ENCODE results near the gene SCAMP2. TPM values are rescaled to one million over a fixed set of nuclear protein-coding genes. Genes with fewer than 3 reads are reported as not detected.

The SCAMP2 gene
- total and polyA plus RNA-seq, 11 donors: 25.1 to 90.5 (median 46.0) TPM

DNA sequence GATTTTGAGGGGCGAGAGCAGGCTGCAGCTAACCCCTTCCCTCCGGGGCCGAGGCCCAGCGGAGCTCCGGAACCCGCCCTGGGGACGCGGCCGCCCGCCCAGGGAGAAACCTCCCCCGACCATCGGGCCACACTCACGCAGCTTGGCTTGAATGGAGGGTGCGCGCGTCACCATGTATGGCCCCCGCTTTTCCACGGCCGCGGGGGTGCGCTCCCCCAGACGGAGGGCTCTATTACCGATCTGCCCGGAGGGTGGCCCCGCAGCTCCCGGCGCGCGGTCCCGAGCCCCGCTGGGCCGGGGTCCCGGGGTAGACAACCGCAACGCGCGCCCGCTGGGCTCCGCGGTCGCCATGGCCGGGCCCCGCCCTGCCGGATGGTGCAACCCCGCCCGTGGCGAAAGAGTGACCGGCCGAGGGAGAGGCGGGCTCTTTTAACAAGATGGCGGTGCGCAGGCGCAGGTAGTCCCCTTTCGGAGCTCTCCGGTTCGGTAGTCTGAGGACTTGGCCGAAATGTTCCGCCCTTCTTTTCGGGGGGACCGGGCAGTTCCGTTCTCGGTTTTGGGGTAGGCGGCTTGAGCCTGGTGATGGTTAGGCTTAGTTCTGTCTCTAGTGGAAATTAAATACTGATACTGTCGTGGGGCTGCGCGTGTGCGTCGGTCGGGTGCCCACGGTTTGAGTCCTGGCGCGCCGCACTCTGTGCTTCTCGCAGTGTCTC is 33.4 kb upstream of the SCAMP2 start, which contains the start of gene FAM219B:
Gene FAM219B, minus strand, starts transcription at position 402 of the 713 bp plus-strand sequence. Its CDS starts 51 bp downstream, at position 351.
- peaks cover 0 to 31% (median 21%) of the 10 kb centered on the region in 12 donors for H3K4me1 ChIP-seq
- H3K4me3 ChIP-seq: peak within 1 kb of the TSS; percentile 62 to 99 (median 86)
- intact Hi-C loops (cut with DNase I): loop anchor here in 4 of 10 donors (2.0 to 10.0 kb wide), 5 partner anchors 30 to 64 kb away; partner anchors contain the start of genes ULK3 (in 2 of the 4), COX5A (in 1 of the 4) and SCAMP2 (in 1 of the 4)
- TF ChIP-seq POLR2A (IDR thresholded peaks at IDR 0.05): peak; percentile 62 to 92
- peak in 1 of 12 donors; percentile 8 for TF ChIP-seq CTCF (IDR thresholded peaks at IDR 0.05)
- H3K36me3 ChIP-seq: peaks cover 3 to 52% (median 34%) of the 10 kb centered on the region in 9 donors
- 0 to 3% (median 1%) methylated on average over 38 to 74 of the region's 74 CpGs for WGBS, 4 donors
- peak; percentile 94 to 96 (median 96) for DNase-seq
- H3K27ac ChIP-seq: peak within 1 kb of the TSS; percentile 90 to 99 (median 96)
- H3K27me3 ChIP-seq: no peaks in the 10 kb centered on the region
- H3K9me3 ChIP-seq: no peaks in the 10 kb centered on the region
- ATAC-seq: peak; percentile 92 to 96 (median 92)

GRCh38 chr15:74906067-74906449 is 32.9 kb upstream of the SCAMP2 start:
- Histone ChIP-seq H3K36me3 (peaks cover 3 to 52% (median 38%) of the 10 kb centered on the region in 9 donors), H3K4me3 (peak overlapping the region; percentile 62 to 99 (median 86)), H3K4me1 (peaks cover 0 to 36% (median 24%) of the 10 kb centered on the region in 12 donors), H3K27me3 (no peaks in the 10 kb centered on the region), H3K9me3 (no peaks in the 10 kb centered on the region), H3K27ac (peak overlapping the region; percentile 90 to 99 (median 96))
- TF ChIP-seq CTCF (IDR thresholded peaks at IDR 0.05) (no peak), POLR2A (IDR thresholded peaks at IDR 0.05) (no peak)
- intact Hi-C loops (cut with DNase I): loop anchor here in 4 of 10 donors (2.0 to 10.0 kb wide), 5 partner anchors 31 to 64 kb away; partner anchors contain the start of genes ULK3 (in 2 of the 4), COX5A (in 1 of the 4) and SCAMP2 (in 1 of the 4)
- DNase-seq (peak in 2 of 5 donors; percentile 25 to 34), ATAC-seq (peak in 3 of 4 donors; percentile 11 to 21 (median 11))
- 0 to 2% (median 0%) methylated on average over 8 to 20 of the region's 20 CpGs for WGBS, 4 donors

- TF ChIP-seq POLR2A (IDR thresholded peaks at IDR 0.05) (no peak), CTCF (IDR thresholded peaks at IDR 0.05) (no peak)
- WGBS, 4 donors: 90 to 92% (median 91%) methylated on average over 7 of the region's 7 CpGs
- no peak for ATAC-seq
- no peaks in the 10 kb centered on the region for H3K27me3 ChIP-seq
- H3K27ac ChIP-seq: no peak overlapping the region
- DNase-seq: no peak
- H3K36me3 ChIP-seq: peaks cover 3 to 57% (median 55%) of the 10 kb centered on the region in 9 donors
- intact Hi-C loops (cut with DNase I): loop anchor here in 7 of 10 donors (5.0 to 10.0 kb wide), 5 partner anchors 47 to 132 kb away; partner anchors contain the start of gene ULK3 (in 3 of the 7)
- peaks cover 0 to 38% (median 24%) of the 10 kb centered on the region in 12 donors for H3K4me1 ChIP-seq
- no peaks in the 10 kb centered on the region for H3K9me3 ChIP-seq
- H3K4me3 ChIP-seq: no peak overlapping the region
Measured at GRCh38 chr15:74904190-74904805, 31.1 kb upstream of the SCAMP2 start.
